T-helper 1 cell treated with Interleukin-12 subunit alpha and Interleukin-12 subunit beta and Interleukin-4 antibody, amounts not matched to agents 30 ng/mL and 1 ng/mL, for 36 hours (primary cell): Measurements from ENCODE around the gene RBM15. TPM values are rescaled to one million over a fixed set of nuclear protein-coding genes. Genes with fewer than 3 reads are reported as not detected.

Source experiments
- intact Hi-C: fragments of 100-400 bp; cut with micrococcal nuclease; formaldehyde crosslinking; loops from one replicate; pipeline ENCODE4 v1.15.1; 2024
- total RNA-seq: library from RNA; stranded (reverse); gene quantifications from 2 replicates; pipeline ENCODE4 v1.2.3, GENCODE V29; 2022

RBM15 gene
- total RNA-seq, 1 donor from 2014 or later = 57.4 TPM

- intact Hi-C loops = no loop called here
Observed at GRCh38 chr1:110319332-110320167, 19.6 kb upstream of the RBM15 start.

GRCh38 chr1:110320168-110320518 lies 19.0 kb upstream of the RBM15 start:
- intact Hi-C loops = no loop called here

DNA sequence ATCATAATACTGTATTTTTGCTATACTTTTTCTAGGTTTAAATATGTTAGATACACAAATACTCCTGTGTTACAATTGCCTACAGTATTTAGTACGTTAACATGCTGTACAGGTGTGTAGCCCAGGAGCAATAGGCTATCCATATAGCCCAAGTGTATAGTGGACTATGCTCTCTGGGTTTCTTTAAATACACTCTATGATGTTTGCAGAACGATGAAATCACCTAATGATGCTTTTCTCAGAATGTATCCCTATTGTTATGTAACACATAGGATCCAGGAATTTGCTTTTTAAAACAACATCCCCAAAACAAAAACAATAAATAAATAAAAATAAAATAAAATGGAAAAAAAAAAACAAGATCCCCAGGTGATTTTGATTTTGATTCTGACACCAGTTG lies 18.1 kb upstream of the RBM15 start:
- intact Hi-C loops = no loop called here

- intact Hi-C loops = no loop called here
Observed at GRCh38 chr1:110321846-110322245, 17.3 kb upstream of the RBM15 start.

DNA sequence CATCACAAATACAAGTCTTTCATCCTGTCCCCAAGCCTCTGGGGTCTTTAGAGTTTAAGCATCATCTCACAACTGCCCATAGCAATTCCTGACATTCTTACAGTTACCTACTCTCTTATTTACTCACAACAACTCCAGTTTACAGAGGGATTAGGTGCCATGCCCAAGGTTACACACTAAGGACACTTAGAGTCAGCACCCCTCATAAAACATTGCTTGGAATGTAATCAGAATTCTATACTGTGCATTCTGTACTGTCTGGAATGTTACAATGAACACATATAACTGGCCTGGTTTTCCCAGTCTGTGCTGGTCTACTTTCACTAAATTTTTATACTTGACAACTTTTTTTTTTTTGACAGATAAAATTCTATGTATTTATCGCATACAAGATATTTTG lies 14.5 kb upstream of the RBM15 start:
- intact Hi-C loops = no loop called here

- intact Hi-C loops = no loop called here
Observed at GRCh38 chr1:110326826-110327225, 12.4 kb upstream of the RBM15 start.

DNA sequence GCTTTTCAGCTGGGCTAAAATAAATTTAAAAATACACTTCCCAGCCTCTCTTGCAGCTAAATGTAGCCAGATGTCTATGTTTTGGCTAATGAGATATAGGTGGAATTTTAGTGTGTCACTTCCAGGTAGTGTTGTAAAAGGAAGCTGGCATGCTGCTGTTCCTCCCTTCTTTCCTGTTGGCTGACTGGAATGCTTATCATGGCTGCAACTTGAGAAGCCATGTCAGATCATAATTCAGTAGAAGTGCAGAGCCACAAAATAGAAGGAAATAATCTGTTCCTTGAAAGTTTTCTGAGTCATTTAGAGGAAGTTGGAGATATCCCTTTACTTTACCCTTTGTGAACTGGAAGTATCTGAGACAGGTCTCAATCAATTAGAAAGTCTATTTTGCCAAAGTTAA lies 10.9 kb upstream of the RBM15 start:
- intact Hi-C loops = no loop called here

DNA sequence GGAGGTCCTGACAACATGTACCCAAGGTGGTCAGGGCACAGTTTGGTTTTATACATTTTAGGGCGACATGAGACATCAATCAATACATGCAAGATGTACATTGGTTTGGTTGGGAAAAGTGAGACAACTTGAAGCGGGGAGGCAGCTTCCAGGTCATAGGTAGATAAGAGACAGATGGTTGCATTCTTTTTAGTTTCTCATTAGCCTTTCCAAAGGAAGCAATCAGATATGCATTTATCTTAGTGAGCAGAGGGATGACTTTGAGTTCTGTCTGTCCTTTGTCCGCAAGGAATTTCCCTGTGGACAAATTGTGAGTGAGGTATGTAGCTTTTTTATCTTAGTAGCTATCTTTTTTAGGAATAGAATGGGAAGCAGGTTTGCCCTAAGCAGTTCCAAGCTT lies 10.5 kb upstream of the RBM15 start:
- intact Hi-C loops = no loop called here

DNA sequence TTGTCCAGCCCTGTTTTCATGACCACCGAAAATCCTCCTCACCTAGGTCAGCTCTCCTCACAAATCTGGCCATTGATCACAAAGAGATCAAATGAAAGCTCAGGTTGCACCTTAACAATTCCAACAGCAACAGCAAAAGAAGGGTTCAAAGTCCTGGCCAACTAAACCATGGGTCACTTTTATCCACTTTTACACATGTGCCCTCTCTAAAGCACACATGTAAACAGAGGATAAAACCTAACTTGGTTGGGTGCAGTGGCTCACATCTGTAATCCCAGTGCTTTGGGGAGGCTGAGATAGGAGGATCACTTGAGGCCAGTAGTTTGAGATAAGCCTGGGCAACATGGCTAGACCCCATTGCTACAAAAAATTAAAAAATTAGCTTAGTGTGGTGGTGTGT lies 3.9 kb upstream of the RBM15 start:
- intact Hi-C loops = loop anchor here (5.0 kb wide), 1 partner anchor 447 kb away; no protein-coding TSS in a partner anchor

DNA sequence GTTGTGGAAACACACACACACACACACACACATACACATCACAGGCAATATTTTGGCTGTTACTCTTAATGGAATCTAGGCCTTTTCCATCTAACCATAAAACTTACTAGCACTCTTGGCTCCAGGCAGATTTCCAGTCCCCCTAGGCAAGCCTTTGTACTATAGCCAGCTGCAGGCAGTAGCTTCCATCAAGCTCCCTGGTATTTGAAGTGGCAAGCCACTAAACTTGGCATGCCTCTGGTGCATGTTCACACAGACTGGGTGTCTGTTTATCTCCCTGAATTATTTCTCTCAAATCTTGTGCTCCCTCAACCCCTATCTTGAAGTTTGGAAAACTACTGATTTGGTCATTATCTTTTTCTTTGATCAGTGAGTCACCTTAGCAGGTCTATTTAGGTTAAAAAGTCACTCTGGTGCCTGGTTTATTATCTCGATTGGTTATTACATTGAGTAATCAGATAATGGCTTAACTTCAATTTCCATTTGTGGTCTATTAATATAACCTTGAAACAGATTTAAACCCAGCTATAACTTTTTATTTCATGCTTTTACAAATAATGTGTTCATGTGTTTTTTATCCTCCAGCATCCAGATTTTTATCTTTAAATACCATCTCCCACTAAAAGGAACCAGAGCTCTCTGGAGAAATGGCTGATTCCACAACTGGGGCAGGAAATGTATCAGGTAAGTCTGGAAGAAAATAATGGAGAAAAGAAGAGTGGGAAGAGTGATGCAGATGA lies 2.7 kb upstream of the RBM15 start:
- intact Hi-C loops = loop anchor here (5.0 kb wide), 1 partner anchor 446 kb away; no protein-coding TSS in a partner anchor

DNA sequence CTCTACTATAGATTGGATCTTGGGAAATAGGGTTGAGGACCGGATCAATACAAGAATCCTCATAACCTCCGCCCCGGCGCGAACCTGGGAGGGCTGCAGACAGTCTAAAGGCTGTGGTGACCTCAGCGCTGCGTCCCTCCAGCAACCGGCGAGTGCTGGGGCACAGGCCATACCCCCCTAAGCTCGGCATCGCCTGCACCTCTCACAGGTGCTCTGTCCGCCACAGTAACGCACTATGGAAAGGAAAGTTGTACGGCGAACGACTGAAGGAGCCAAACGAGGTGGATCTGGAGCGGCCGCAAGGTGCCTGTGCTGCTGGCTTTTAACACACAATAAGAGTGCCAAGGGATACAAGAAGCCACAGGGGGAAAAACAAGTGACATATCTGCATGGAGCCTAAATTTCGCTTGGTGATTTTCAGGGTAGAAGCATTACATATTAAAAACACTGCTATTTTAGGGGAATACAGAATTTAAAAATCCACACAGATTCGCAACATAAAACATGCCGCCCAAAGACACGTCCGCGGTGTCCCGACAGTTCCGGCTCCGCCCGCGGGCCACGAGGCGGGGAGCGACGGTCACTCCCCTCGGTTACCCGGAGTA lies 1.4 kb upstream of the RBM15 start:
- intact Hi-C loops = loop anchor here (1.0 to 5.0 kb wide), 13 partner anchors 45 to 1125 kb away; partner anchors contain the start of genes ATP5PB, GNAI3, KCNC4 and LAMTOR5

GRCh38 chr1:110338309-110338885 lies 780 bp upstream of the RBM15 start:
- intact Hi-C loops = loop anchor here (1.0 to 5.0 kb wide), 13 partner anchors 44 to 1126 kb away; partner anchors contain the start of genes ATP5PB, GNAI3, KCNC4 and LAMTOR5

DNA sequence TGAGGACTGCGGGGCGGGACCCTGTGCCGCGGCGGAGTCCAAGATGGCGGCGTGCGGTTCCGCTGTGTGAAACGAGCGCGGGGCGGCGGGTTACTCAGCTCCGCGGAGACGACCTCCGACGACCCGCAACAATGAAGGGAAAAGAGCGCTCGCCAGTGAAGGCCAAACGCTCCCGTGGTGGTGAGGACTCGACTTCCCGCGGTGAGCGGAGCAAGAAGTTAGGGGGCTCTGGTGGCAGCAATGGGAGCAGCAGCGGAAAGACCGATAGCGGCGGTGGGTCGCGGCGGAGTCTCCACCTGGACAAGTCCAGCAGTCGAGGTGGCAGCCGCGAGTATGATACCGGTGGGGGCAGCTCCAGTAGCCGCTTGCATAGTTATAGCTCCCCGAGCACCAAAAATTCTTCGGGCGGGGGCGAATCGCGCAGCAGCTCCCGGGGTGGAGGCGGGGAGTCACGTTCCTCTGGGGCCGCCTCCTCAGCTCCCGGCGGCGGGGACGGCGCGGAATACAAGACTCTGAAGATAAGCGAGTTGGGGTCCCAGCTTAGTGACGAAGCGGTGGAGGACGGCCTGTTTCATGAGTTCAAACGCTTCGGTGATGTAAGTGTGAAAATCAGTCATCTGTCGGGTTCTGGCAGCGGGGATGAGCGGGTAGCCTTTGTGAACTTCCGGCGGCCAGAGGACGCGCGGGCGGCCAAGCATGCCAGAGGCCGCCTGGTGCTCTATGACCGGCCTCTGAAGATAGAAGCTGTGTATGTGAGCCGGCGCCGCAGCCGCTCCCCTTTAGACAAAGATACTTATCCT lies 430 bp downstream of the RBM15 start:
- intact Hi-C loops = loop anchor here (1.0 to 5.0 kb wide), 12 partner anchors 43 to 1416 kb away; partner anchors contain the start of genes ATP5PB, DDX20, LRIF1 and PSMA5

DNA sequence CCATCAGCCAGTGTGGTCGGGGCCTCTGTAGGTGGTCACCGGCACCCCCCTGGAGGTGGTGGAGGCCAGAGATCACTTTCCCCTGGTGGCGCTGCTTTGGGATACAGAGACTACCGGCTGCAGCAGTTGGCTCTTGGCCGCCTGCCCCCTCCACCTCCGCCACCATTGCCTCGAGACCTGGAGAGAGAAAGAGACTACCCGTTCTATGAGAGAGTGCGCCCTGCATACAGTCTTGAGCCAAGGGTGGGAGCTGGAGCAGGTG lies 961 bp downstream of the RBM15 start:
- intact Hi-C loops = no loop called here

DNA sequence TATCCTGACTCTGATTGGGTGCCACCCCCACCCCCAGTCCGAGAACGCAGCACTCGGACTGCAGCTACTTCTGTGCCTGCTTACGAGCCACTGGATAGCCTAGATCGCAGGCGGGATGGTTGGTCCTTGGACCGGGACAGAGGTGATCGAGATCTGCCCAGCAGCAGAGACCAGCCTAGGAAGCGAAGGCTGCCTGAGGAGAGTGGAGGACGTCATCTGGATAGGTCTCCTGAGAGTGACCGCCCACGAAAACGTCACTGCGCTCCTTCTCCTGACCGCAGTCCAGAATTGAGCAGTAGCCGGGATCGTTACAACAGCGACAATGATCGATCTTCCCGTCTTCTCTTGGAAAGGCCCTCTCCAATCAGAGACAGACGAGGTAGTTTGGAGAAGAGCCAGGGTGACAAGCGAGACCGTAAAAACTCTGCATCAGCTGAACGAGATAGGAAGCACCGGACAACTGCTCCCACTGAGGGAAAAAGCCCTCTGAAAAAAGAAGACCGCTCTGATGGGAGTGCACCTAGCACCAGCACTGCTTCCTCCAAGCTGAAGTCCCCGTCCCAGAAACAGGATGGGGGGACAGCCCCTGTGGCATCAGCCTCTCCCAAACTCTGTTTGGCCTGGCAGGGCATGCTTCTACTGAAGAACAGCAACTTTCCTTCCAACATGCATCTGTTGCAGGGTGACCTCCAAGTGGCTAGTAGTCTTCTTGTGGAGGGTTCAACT lies 2.1 kb downstream of the RBM15 start:
- intact Hi-C loops = no loop called here

DNA sequence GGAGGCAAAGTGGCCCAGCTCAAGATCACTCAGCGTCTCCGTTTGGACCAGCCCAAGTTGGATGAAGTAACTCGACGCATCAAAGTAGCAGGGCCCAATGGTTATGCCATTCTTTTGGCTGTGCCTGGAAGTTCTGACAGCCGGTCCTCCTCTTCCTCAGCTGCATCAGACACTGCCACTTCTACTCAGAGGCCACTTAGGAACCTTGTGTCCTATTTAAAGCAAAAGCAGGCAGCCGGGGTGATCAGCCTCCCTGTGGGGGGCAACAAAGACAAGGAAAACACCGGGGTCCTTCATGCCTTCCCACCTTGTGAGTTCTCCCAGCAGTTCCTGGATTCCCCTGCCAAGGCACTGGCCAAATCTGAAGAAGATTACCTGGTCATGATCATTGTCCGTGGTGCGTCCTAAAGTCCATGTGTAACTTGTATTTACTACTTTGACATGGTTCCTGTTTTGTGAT lies 2.7 kb downstream of the RBM15 start:
- intact Hi-C loops = no loop called here

DNA sequence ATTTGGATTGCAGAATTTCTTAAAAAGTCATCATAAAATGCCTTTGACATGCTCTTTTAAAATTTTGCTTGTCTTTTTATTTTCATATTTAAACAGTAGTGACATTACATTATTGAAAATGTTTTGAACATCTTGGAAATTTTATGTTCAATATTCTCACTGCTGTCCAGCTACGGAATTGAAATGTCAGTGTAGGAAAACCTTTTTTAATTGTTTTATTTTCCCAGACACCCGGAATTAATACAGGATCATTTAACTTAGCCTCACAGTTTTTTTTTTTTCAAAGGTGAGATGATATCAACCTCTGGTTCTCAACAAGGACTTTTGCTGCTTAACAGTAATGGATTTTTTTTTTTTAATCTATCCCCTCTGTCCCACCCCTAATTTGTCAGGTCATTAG lies 4.1 kb downstream of the RBM15 start:
- intact Hi-C loops = no loop called here

DNA sequence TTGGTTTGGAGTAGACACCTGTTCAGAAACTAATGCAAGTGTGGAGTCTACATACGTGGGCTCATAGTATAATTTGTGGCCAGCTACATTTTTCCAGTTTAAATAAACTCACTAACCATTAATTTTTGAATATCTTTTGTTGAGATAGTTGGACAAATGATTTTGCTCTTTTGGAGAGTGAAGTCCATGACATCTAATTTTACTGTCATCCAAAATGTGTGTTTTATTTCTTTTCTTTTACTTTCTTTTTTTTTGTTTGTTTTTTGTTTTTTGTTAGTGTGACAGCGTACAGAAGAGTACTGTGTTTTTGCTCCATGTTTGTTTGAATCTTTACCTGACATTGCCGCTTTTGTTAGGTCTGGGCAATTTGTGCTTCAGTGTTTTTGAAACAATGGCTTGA lies 5.0 kb downstream of the RBM15 start:
- intact Hi-C loops = no loop called here

GRCh38 chr1:110345480-110345879 lies 6.3 kb downstream of the RBM15 start:
- intact Hi-C loops = no loop called here

DNA sequence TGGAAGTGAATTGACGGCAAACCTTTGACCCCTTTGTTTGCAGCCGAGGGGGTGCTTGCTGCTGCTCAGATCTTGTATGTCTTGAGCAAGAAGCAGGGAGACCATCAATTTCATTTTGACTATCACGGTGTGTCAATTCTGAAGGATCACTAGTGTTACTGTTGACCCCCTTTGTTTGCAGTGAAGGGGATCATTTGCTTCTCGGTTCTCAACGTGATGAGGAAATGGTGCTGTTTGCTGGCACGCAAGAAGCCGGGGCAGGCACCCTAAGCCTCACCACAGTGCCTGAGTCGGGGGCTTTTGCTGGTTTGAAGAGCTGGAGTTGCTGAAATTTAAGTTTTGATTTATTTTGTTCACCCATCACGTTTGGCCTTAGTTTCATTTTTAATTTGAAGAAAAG lies 7.5 kb downstream of the RBM15 start:
- intact Hi-C loops = no loop called here
